ENCODE data around the gene SPSB3. TPM values are rescaled to one million over a fixed set of nuclear protein-coding genes. Genes with fewer than 3 reads are reported as not detected.

Gene SPSB3
- total and polyA plus RNA-seq, 4 donors, result 27.7 to 60.5 (median 37.8) TPM

DNA sequence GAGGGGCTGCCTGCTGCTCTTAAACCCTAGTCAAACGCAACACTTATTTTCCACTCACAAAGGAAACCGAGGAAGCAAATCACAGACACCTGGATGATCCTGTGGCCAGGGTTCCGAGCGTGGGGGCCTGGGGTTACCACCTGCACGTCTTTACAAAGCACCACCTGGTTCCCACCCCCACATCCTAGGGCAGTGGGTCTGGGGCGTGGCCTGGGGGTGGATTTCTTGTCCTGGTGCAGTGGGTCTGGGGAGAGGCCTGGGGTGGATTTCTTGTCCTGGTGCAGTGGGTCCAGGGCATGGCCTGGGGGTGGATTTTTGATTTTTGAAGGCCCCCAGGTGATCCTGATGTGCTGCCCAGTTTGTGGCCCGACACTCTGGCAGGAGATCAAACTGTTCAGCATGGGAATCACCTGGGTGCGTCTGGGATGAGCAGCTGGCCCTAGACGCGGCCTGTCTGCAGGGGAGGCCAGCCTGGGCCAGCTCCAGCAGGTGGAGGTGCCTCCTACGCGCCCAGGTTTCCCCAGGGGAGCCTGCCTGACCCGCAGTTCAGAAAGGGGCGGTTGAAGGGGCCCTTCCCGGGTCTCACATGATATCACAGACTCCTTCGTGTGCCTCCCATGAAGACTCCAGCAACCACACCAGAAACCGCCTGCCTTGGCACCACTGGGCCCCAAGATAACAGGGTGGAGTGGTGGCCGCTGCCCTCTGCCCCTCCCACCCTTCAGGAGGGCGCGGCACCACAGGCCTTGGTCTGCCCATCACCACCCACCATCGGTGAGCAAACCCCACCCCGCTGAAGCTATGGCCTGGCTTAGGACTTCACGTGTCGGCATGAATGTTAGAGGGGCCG, 38.0 kb upstream of the SPSB3 start:
- H3K27ac ChIP-seq (ENCODE audit: low read depth in 1 of 2, low read length in 2 of 2), result peak overlapping the region in 1 of 2 donors; percentile 39
- H3K9me3 ChIP-seq (ENCODE audit: control insufficient read depth in 4 of 4, low read length in 3 of 4), result no peaks in the 10 kb centered on the region
- peak; percentile 79 for DNase-seq (ENCODE audit: low spot score)
- H3K9ac ChIP-seq (ENCODE audit: low read depth in 1 of 2, low read length in 2 of 2), result no peak overlapping the region
- WGBS, result 78% methylated on average over 25 of the region's 25 CpGs
- H3K4me1 ChIP-seq (ENCODE audit: control insufficient read depth in 4 of 4, insufficient read depth in 4 of 4, low read length in 3 of 4), result peaks cover 11 to 91% (median 81%) of the 10 kb centered on the region in 4 donors
- TF ChIP-seq, protein P1, sequence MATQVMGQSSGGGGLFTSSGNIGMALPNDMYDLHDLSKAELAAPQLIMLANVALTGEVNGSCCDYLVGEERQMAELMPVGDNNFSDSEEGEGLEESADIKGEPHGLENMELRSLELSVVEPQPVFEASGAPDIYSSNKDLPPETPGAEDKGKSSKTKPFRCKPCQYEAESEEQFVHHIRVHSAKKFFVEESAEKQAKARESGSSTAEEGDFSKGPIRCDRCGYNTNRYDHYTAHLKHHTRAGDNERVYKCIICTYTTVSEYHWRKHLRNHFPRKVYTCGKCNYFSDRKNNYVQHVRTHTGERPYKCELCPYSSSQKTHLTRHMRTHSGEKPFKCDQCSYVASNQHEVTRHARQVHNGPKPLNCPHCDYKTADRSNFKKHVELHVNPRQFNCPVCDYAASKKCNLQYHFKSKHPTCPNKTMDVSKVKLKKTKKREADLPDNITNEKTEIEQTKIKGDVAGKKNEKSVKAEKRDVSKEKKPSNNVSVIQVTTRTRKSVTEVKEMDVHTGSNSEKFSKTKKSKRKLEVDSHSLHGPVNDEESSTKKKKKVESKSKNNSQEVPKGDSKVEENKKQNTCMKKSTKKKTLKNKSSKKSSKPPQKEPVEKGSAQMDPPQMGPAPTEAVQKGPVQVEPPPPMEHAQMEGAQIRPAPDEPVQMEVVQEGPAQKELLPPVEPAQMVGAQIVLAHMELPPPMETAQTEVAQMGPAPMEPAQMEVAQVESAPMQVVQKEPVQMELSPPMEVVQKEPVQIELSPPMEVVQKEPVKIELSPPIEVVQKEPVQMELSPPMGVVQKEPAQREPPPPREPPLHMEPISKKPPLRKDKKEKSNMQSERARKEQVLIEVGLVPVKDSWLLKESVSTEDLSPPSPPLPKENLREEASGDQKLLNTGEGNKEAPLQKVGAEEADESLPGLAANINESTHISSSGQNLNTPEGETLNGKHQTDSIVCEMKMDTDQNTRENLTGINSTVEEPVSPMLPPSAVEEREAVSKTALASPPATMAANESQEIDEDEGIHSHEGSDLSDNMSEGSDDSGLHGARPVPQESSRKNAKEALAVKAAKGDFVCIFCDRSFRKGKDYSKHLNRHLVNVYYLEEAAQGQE (IDR thresholded peaks at IDR 0.05), result no peak
- TF ChIP-seq JUND (IDR thresholded peaks at IDR 0.05), result no peak
- no peak for TF ChIP-seq RXRA (IDR thresholded peaks at IDR 0.05)
- H3K4me3 ChIP-seq (ENCODE audit: low read depth in 1 of 3, low read length in 3 of 3), result no peak overlapping the region
- no peaks in the 10 kb centered on the region for H3K27me3 ChIP-seq (ENCODE audit: control insufficient read depth in 4 of 4, insufficient read depth in 4 of 4, low read length in 3 of 4)
- H3K36me3 ChIP-seq (ENCODE audit: control insufficient read depth in 4 of 4, insufficient read depth in 3 of 4, low read depth in 1 of 4, low read length in 3 of 4), result peaks cover 12 to 29% (median 23%) of the 10 kb centered on the region in 4 donors

DNA sequence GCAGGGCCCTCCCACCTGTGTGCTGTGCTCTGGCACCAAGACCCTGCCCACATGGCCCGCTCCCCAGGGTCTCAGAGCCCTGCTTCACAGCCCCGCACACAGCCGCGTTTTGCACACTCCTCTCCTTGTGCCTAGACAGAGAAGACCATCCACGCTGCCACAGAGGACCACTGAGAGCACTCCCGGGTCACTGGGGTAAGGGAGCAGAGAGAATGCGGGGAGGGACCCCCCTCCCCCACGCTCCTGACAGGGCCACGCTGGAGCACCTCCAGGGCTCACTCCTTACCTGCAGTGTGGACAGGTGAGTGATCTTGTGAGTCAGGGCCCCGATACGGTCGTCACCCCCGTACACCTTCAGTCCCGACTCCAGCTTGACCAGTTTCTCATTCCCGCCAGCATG, 37.2 kb upstream of the SPSB3 start:
- 92% methylated on average over 15 of the region's 15 CpGs for WGBS
- Histone ChIP-seq H3K4me3 (ENCODE audit: low read depth in 1 of 3, low read length in 3 of 3) (no peak overlapping the region), H3K9me3 (ENCODE audit: control insufficient read depth in 4 of 4, low read length in 3 of 4) (no peaks in the 10 kb centered on the region), H3K27ac (ENCODE audit: low read depth in 1 of 2, low read length in 2 of 2) (no peak overlapping the region), H3K36me3 (ENCODE audit: control insufficient read depth in 4 of 4, insufficient read depth in 3 of 4, low read depth in 1 of 4, low read length in 3 of 4) (peaks cover 12 to 29% (median 28%) of the 10 kb centered on the region in 4 donors), H3K4me1 (ENCODE audit: control insufficient read depth in 4 of 4, insufficient read depth in 4 of 4, low read length in 3 of 4) (peaks cover 8 to 88% (median 77%) of the 10 kb centered on the region in 4 donors), H3K9ac (ENCODE audit: low read depth in 1 of 2, low read length in 2 of 2) (no peak overlapping the region), H3K27me3 (ENCODE audit: control insufficient read depth in 4 of 4, insufficient read depth in 4 of 4, low read length in 3 of 4) (no peaks in the 10 kb centered on the region)
- TF ChIP-seq RAD21 (IDR thresholded peaks at IDR 0.05), result no peak
- no peak for TF ChIP-seq HNF4G (IDR thresholded peaks at IDR 0.05)
- no peak for TF ChIP-seq HNF4A (conservative IDR thresholded peaks at IDR 0.05)
- TF ChIP-seq JUND (IDR thresholded peaks at IDR 0.05), result no peak
- TF ChIP-seq, protein P1 (IDR thresholded peaks at IDR 0.05), result no peak
- TF ChIP-seq, protein P2, sequence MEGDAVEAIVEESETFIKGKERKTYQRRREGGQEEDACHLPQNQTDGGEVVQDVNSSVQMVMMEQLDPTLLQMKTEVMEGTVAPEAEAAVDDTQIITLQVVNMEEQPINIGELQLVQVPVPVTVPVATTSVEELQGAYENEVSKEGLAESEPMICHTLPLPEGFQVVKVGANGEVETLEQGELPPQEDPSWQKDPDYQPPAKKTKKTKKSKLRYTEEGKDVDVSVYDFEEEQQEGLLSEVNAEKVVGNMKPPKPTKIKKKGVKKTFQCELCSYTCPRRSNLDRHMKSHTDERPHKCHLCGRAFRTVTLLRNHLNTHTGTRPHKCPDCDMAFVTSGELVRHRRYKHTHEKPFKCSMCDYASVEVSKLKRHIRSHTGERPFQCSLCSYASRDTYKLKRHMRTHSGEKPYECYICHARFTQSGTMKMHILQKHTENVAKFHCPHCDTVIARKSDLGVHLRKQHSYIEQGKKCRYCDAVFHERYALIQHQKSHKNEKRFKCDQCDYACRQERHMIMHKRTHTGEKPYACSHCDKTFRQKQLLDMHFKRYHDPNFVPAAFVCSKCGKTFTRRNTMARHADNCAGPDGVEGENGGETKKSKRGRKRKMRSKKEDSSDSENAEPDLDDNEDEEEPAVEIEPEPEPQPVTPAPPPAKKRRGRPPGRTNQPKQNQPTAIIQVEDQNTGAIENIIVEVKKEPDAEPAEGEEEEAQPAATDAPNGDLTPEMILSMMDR (IDR thresholded peaks at IDR 0.05; ENCODE audit: low read depth, low read length, missing input control), result no peak
- TF ChIP-seq GABPA (IDR thresholded peaks at IDR 0.05 in 1 of 2, conservative IDR thresholded peaks at IDR 0.05 in 1 of 2), result no peak
- TF ChIP-seq TAF1 (conservative IDR thresholded peaks at IDR 0.05), result no peak
- TF ChIP-seq YY1 (IDR thresholded peaks at IDR 0.05), result no peak
- TF ChIP-seq, protein P3, sequence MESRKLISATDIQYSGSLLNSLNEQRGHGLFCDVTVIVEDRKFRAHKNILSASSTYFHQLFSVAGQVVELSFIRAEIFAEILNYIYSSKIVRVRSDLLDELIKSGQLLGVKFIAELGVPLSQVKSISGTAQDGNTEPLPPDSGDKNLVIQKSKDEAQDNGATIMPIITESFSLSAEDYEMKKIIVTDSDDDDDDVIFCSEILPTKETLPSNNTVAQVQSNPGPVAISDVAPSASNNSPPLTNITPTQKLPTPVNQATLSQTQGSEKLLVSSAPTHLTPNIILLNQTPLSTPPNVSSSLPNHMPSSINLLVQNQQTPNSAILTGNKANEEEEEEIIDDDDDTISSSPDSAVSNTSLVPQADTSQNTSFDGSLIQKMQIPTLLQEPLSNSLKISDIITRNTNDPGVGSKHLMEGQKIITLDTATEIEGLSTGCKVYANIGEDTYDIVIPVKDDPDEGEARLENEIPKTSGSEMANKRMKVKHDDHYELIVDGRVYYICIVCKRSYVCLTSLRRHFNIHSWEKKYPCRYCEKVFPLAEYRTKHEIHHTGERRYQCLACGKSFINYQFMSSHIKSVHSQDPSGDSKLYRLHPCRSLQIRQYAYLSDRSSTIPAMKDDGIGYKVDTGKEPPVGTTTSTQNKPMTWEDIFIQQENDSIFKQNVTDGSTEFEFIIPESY (IDR thresholded peaks at IDR 0.05), result no peak
- no peak for TF ChIP-seq RXRA (IDR thresholded peaks at IDR 0.05)
- TF ChIP-seq, protein P4, sequence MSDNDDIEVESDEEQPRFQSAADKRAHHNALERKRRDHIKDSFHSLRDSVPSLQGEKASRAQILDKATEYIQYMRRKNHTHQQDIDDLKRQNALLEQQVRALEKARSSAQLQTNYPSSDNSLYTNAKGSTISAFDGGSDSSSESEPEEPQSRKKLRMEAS (IDR thresholded peaks at IDR 0.05), result no peak
- DNase-seq (ENCODE audit: low spot score), result no peak

Data from liver (tissue), 9 donors.